Measurements from ENCODE around the gene MFAP5.

MFAP5 gene

GRCh38 chr12:8692573-8692972 lies 29.9 kb upstream of the MFAP5 start:
- no peaks in the 10 kb centered on the region for H3K27me3 ChIP-seq (ENCODE audit: control insufficient read depth, insufficient read depth, low read length)
- H3K9me3 ChIP-seq (ENCODE audit: control insufficient read depth, low read length): no peaks in the 10 kb centered on the region
- no peak overlapping the region for H3K4me3 ChIP-seq (ENCODE audit: low read length)
- no peaks in the 10 kb centered on the region for H3K36me3 ChIP-seq (ENCODE audit: control insufficient read depth, insufficient read depth, low read length)
- peaks cover 7% of the 10 kb centered on the region for H3K4me1 ChIP-seq (ENCODE audit: control insufficient read depth, insufficient read depth, low read length)
- no peak overlapping the region for H3K9ac ChIP-seq (ENCODE audit: low read length)

GRCh38 chr12:8689681-8690080 lies 27.1 kb upstream of the MFAP5 start:
- peaks cover 7% of the 10 kb centered on the region for H3K4me1 ChIP-seq (ENCODE audit: control insufficient read depth, insufficient read depth, low read length)
- H3K27me3 ChIP-seq (ENCODE audit: control insufficient read depth, insufficient read depth, low read length): no peaks in the 10 kb centered on the region
- H3K36me3 ChIP-seq (ENCODE audit: control insufficient read depth, insufficient read depth, low read length): no peaks in the 10 kb centered on the region
- H3K9me3 ChIP-seq (ENCODE audit: control insufficient read depth, low read length): no peaks in the 10 kb centered on the region
- no peak overlapping the region for H3K4me3 ChIP-seq (ENCODE audit: low read length)
- H3K9ac ChIP-seq (ENCODE audit: low read length): no peak overlapping the region

- H3K4me3 ChIP-seq (ENCODE audit: low read length): no peak overlapping the region
- H3K9ac ChIP-seq (ENCODE audit: low read length): no peak overlapping the region
These were observed 25.4 kb upstream of the MFAP5 start for GRCh38 chr12:8687846-8688601.

GRCh38 chr12:8685051-8685450 lies 22.4 kb upstream of the MFAP5 start:
- peaks cover 7% of the 10 kb centered on the region for H3K4me1 ChIP-seq (ENCODE audit: control insufficient read depth, insufficient read depth, low read length)
- no peaks in the 10 kb centered on the region for H3K36me3 ChIP-seq (ENCODE audit: control insufficient read depth, insufficient read depth, low read length)
- no peak overlapping the region for H3K4me3 ChIP-seq (ENCODE audit: low read length)
- no peaks in the 10 kb centered on the region for H3K27me3 ChIP-seq (ENCODE audit: control insufficient read depth, insufficient read depth, low read length)
- H3K9me3 ChIP-seq (ENCODE audit: control insufficient read depth, low read length): no peaks in the 10 kb centered on the region
- H3K9ac ChIP-seq (ENCODE audit: low read length): no peak overlapping the region

More at GRCh38 chr12:8687846-8688601, 25.4 kb upstream of the MFAP5 start:
- Histone ChIP-seq H3K36me3 (ENCODE audit: control insufficient read depth, insufficient read depth, low read length) (no peaks in the 10 kb centered on the region), H3K9me3 (ENCODE audit: control insufficient read depth, low read length) (no peaks in the 10 kb centered on the region), H3K27me3 (ENCODE audit: control insufficient read depth, insufficient read depth, low read length) (no peaks in the 10 kb centered on the region), H3K4me1 (ENCODE audit: control insufficient read depth, insufficient read depth, low read length) (peaks cover 7% of the 10 kb centered on the region)

- H3K4me3 ChIP-seq (ENCODE audit: low read length): no peak overlapping the region
- H3K27me3 ChIP-seq (ENCODE audit: control insufficient read depth, insufficient read depth, low read length): no peaks in the 10 kb centered on the region
These were observed 18.7 kb upstream of the MFAP5 start for GRCh38 chr12:8681129-8681884.

GRCh38 chr12:8680533-8680932 lies 17.9 kb upstream of the MFAP5 start:
- no peaks in the 10 kb centered on the region for H3K4me1 ChIP-seq (ENCODE audit: control insufficient read depth, insufficient read depth, low read length)
- no peak overlapping the region for H3K9ac ChIP-seq (ENCODE audit: low read length)
- no peaks in the 10 kb centered on the region for H3K36me3 ChIP-seq (ENCODE audit: control insufficient read depth, insufficient read depth, low read length)
- no peaks in the 10 kb centered on the region for H3K9me3 ChIP-seq (ENCODE audit: control insufficient read depth, low read length)
- H3K4me3 ChIP-seq (ENCODE audit: low read length): no peak overlapping the region
- no peaks in the 10 kb centered on the region for H3K27me3 ChIP-seq (ENCODE audit: control insufficient read depth, insufficient read depth, low read length)

More at GRCh38 chr12:8681129-8681884, 18.7 kb upstream of the MFAP5 start:
- Histone ChIP-seq H3K4me1 (ENCODE audit: control insufficient read depth, insufficient read depth, low read length) (no peaks in the 10 kb centered on the region), H3K9ac (ENCODE audit: low read length) (no peak overlapping the region), H3K9me3 (ENCODE audit: control insufficient read depth, low read length) (no peaks in the 10 kb centered on the region), H3K36me3 (ENCODE audit: control insufficient read depth, insufficient read depth, low read length) (no peaks in the 10 kb centered on the region)

GRCh38 chr12:8678661-8679111 lies 16.1 kb upstream of the MFAP5 start:
- Histone ChIP-seq H3K4me3 (ENCODE audit: low read length) (no peak overlapping the region), H3K9ac (ENCODE audit: low read length) (no peak overlapping the region), H3K36me3 (ENCODE audit: control insufficient read depth, insufficient read depth, low read length) (no peaks in the 10 kb centered on the region), H3K27me3 (ENCODE audit: control insufficient read depth, insufficient read depth, low read length) (no peaks in the 10 kb centered on the region), H3K9me3 (ENCODE audit: control insufficient read depth, low read length) (no peaks in the 10 kb centered on the region), H3K4me1 (ENCODE audit: control insufficient read depth, insufficient read depth, low read length) (no peaks in the 10 kb centered on the region)

- no peaks in the 10 kb centered on the region for H3K36me3 ChIP-seq (ENCODE audit: control insufficient read depth, insufficient read depth, low read length)
- H3K9me3 ChIP-seq (ENCODE audit: control insufficient read depth, low read length): no peaks in the 10 kb centered on the region
- no peak overlapping the region for H3K9ac ChIP-seq (ENCODE audit: low read length)
These were observed 14.7 kb upstream of the MFAP5 start for GRCh38 chr12:8677362-8677761.

GRCh38 chr12:8676651-8677050 lies 14.0 kb upstream of the MFAP5 start:
- Histone ChIP-seq H3K4me3 (ENCODE audit: low read length) (no peak overlapping the region), H3K36me3 (ENCODE audit: control insufficient read depth, insufficient read depth, low read length) (no peaks in the 10 kb centered on the region), H3K9ac (ENCODE audit: low read length) (no peak overlapping the region), H3K27me3 (ENCODE audit: control insufficient read depth, insufficient read depth, low read length) (no peaks in the 10 kb centered on the region), H3K9me3 (ENCODE audit: control insufficient read depth, low read length) (no peaks in the 10 kb centered on the region), H3K4me1 (ENCODE audit: control insufficient read depth, insufficient read depth, low read length) (no peaks in the 10 kb centered on the region)

More at GRCh38 chr12:8677362-8677761, 14.7 kb upstream of the MFAP5 start:
- Histone ChIP-seq H3K27me3 (ENCODE audit: control insufficient read depth, insufficient read depth, low read length) (no peaks in the 10 kb centered on the region), H3K4me1 (ENCODE audit: control insufficient read depth, insufficient read depth, low read length) (no peaks in the 10 kb centered on the region), H3K4me3 (ENCODE audit: low read length) (no peak overlapping the region)

GRCh38 chr12:8675591-8676036 lies 13.0 kb upstream of the MFAP5 start:
- Histone ChIP-seq H3K9ac (ENCODE audit: low read length) (no peak overlapping the region), H3K27me3 (ENCODE audit: control insufficient read depth, insufficient read depth, low read length) (no peaks in the 10 kb centered on the region), H3K36me3 (ENCODE audit: control insufficient read depth, insufficient read depth, low read length) (no peaks in the 10 kb centered on the region), H3K9me3 (ENCODE audit: control insufficient read depth, low read length) (no peaks in the 10 kb centered on the region), H3K4me3 (ENCODE audit: low read length) (no peak overlapping the region), H3K4me1 (ENCODE audit: control insufficient read depth, insufficient read depth, low read length) (no peaks in the 10 kb centered on the region)

GRCh38 chr12:8672381-8672780 lies 9.8 kb upstream of the MFAP5 start:
- Histone ChIP-seq H3K36me3 (ENCODE audit: control insufficient read depth, insufficient read depth, low read length) (no peaks in the 10 kb centered on the region), H3K9ac (ENCODE audit: low read length) (no peak overlapping the region), H3K27me3 (ENCODE audit: control insufficient read depth, insufficient read depth, low read length) (no peaks in the 10 kb centered on the region), H3K9me3 (ENCODE audit: control insufficient read depth, low read length) (no peaks in the 10 kb centered on the region), H3K4me3 (ENCODE audit: low read length) (no peak overlapping the region), H3K4me1 (ENCODE audit: control insufficient read depth, insufficient read depth, low read length) (no peaks in the 10 kb centered on the region)

- Histone ChIP-seq H3K9me3 (ENCODE audit: control insufficient read depth, low read length) (no peaks in the 10 kb centered on the region), H3K4me3 (ENCODE audit: low read length) (no peak overlapping the region), H3K4me1 (ENCODE audit: control insufficient read depth, insufficient read depth, low read length) (no peaks in the 10 kb centered on the region), H3K27me3 (ENCODE audit: control insufficient read depth, insufficient read depth, low read length) (no peaks in the 10 kb centered on the region), H3K36me3 (ENCODE audit: control insufficient read depth, insufficient read depth, low read length) (no peaks in the 10 kb centered on the region), H3K9ac (ENCODE audit: low read length) (no peak overlapping the region)
These were observed 5.8 kb upstream of the MFAP5 start for GRCh38 chr12:8668441-8668840.

Data from mucosa of stomach (tissue), 1 donor.